NCI-H526 (cell line): Measurements from ENCODE around the gene NDFIP2.
"Not testable (repeated sequence)": the region's sequence is repeated elsewhere in the genome, so short reads cannot be mapped to it uniquely, and the experiment has no call there.

Experiments used
- DNase-seq, 2 experiments: peaks; one replicate each; lab custom pipeline; 2025; lab: John Stamatoyannopoulos, UW

The NDFIP2 gene

GRCh38 chr13:79593641-79594275 lies 112.8 kb downstream of the NDFIP2 start:
- no peak for DNase-seq

DNA sequence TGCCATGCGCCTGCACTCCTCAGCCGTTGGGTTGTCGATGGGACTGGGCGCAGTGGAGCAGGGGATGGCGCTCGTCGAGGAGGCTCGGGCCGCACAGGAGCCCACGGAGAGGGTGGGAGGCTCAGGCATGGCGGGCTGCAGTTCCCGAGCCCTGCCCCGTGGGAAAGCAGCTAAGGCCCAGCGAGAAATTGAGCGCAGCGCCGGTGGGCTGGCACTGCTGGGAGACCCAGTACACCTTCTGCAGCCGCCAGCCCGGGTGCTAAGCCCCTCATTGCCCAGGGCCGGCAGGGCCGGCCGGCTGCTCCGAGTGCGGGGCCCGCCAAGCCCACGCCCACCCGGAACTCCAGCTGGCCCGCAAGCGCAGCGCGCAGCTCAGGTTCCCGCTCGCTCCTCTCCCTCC lies 119.2 kb downstream of the NDFIP2 start:
- DNase-seq: not testable (repeated sequence)

GRCh38 chr13:79602936-79603335 lies 122.0 kb downstream of the NDFIP2 start:
- DNase-seq: no peak

DNA sequence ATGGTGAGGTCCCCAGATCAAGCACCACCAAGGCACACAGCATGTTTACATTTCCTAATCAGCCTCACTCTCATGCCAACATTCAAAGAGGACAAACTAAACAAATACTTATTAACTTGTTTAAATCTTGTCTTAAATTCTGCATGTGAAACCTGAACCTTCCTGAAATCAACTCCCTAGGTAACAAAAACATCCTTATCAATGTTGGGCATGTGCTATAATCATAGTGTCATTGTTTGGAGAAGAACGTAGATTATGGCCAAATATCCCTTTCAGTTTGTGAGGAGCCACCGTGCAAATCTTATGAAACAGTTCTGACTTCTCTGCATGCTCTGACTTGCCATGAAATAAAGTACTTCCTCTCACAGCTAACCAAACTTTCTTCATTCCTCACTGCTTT lies 123.8 kb downstream of the NDFIP2 start:
- DNase-seq: no peak
